ENCODE results near the gene DOK3. TPM values are rescaled to one million over a fixed set of nuclear protein-coding genes. Genes with fewer than 3 reads are reported as not detected.

Gene DOK3
- total and polyA plus RNA-seq, 10 of the 15 experiments (the other 5 are each of a cell fraction or from before 2014, with no cell fraction given), result 6.6 to 107 (median 52.1) TPM

DNA sequence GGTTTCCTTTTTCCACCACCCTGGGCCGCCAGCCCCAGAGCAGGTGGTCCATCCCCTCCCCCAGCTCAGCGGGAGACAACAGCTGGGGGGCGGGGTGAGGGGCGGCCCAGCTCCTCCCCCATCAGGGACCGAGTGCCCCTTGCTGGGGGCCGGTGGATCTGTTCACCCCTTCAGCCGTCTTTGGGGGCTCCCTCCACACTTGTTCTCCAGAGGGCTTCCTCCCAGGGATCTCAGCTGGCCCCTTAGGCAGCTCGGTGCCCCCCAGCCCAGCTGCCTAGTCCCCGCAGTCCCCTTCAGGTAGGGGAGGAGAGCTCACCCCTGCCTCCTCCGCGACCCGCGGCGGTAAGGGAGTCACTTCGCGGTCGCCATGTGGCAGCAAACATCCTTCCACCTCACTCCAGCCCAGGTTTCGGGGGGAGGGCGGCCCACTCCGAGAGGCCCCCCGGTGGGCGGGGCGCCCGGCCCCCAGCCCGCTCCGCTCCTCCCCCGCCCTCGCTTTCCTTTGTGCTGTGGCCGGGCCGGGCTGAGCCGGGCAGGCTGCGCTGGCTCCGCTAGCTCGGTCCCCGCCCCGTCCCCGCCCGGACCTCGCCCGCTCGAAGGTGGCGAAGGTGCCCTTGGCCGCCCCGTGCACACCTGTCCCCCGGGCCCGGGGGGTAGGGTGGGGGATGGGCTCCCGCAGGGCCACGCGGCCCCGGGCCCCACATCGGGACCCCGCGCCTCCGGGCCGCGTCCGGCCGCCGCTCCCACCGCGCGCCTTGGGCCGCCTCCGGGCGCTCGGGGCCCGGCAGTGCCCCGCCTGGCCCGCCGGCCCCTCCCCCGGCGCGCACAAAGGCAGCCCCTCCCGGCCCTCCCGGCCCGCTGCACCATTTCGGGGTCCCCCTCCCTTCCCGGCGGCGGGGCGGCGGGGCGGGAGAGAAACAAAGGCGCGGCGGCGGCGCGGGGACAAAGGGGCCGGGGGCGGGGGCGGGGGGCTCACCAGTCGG is 36.9 kb downstream of the DOK3 start (continued):
- TF ChIP-seq ELK1 (IDR thresholded peaks at IDR 0.05; ENCODE audit: low read depth, low read length), result no peak
- no peak for TF ChIP-seq ZNF592 (IDR thresholded peaks at IDR 0.05)
- TF ChIP-seq POLR2A (IDR thresholded peaks at IDR 0.05; ENCODE audit: low read depth, low read length), result peak; percentile 74
- no peak for TF ChIP-seq NFYA (IDR thresholded peaks at IDR 0.05; ENCODE audit: borderline replicate concordance, low read depth, low read length)
- TF ChIP-seq, protein P1, sequence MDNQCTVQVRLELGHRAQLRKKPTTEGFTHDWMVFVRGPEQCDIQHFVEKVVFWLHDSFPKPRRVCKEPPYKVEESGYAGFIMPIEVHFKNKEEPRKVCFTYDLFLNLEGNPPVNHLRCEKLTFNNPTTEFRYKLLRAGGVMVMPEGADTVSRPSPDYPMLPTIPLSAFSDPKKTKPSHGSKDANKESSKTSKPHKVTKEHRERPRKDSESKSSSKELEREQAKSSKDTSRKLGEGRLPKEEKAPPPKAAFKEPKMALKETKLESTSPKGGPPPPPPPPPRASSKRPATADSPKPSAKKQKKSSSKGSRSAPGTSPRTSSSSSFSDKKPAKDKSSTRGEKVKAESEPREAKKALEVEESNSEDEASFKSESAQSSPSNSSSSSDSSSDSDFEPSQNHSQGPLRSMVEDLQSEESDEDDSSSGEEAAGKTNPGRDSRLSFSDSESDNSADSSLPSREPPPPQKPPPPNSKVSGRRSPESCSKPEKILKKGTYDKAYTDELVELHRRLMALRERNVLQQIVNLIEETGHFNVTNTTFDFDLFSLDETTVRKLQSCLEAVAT (IDR thresholded peaks at IDR 0.05), result no peak
- no peak for TF ChIP-seq YBX1 (IDR thresholded peaks at IDR 0.05)
- peak in 1 of 3 experiments; percentile 7; a peak in 1 of 6 replicates for TF ChIP-seq CTCF (IDR thresholded peaks at IDR 0.05 in 2 of 3, conservative IDR thresholded peaks at IDR 0.05 in 1 of 3; ENCODE audit: control insufficient read depth in 2 of 3, extremely low read depth in 1 of 3, insufficient read depth in 1 of 3, low read depth in 3 of 3, low read length in 3 of 3)
- no peak for TF ChIP-seq SMAD5 (IDR thresholded peaks at IDR 0.05; ENCODE audit: low read depth)
- no peak for TF ChIP-seq ASH2L (IDR thresholded peaks at IDR 0.05; ENCODE audit: borderline replicate concordance, low read depth)
- TF ChIP-seq ZBED1 (IDR thresholded peaks at IDR 0.05; ENCODE audit: borderline replicate concordance), result no peak
- no peak for TF ChIP-seq ZNF207 (IDR thresholded peaks at IDR 0.05; ENCODE audit: borderline replicate concordance)
- no peak for TF ChIP-seq POLR2AphosphoS5 (IDR thresholded peaks at IDR 0.05; ENCODE audit: low read length)
- no peak for TF ChIP-seq SRF (IDR thresholded peaks at IDR 0.05; ENCODE audit: low read depth in 2 of 2, low read length in 2 of 2)
- TF ChIP-seq NR2F1 (conservative IDR thresholded peaks at IDR 0.05), result peak; percentile 50; the same call in 1 of the 2 replicates
- TF ChIP-seq, protein P2, sequence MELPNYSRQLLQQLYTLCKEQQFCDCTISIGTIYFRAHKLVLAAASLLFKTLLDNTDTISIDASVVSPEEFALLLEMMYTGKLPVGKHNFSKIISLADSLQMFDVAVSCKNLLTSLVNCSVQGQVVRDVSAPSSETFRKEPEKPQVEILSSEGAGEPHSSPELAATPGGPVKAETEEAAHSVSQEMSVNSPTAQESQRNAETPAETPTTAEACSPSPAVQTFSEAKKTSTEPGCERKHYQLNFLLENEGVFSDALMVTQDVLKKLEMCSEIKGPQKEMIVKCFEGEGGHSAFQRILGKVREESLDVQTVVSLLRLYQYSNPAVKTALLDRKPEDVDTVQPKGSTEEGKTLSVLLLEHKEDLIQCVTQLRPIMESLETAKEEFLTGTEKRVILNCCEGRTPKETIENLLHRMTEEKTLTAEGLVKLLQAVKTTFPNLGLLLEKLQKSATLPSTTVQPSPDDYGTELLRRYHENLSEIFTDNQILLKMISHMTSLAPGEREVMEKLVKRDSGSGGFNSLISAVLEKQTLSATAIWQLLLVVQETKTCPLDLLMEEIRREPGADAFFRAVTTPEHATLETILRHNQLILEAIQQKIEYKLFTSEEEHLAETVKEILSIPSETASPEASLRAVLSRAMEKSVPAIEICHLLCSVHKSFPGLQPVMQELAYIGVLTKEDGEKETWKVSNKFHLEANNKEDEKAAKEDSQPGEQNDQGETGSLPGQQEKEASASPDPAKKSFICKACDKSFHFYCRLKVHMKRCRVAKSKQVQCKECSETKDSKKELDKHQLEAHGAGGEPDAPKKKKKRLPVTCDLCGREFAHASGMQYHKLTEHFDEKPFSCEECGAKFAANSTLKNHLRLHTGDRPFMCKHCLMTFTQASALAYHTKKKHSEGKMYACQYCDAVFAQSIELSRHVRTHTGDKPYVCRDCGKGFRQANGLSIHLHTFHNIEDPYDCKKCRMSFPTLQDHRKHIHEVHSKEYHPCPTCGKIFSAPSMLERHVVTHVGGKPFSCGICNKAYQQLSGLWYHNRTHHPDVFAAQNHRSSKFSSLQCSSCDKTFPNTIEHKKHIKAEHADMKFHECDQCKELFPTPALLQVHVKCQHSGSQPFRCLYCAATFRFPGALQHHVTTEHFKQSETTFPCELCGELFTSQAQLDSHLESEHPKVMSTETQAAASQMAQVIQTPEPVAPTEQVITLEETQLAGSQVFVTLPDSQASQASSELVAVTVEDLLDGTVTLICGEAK (IDR thresholded peaks at IDR 0.05; ENCODE audit: borderline replicate concordance), result no peak
- no peak for TF ChIP-seq HDAC6 (IDR thresholded peaks at IDR 0.05; ENCODE audit: unreplicated experiment)

Data from GM12878 (cell line).